ENCODE measurements around the gene RFXAP.

DNA sequence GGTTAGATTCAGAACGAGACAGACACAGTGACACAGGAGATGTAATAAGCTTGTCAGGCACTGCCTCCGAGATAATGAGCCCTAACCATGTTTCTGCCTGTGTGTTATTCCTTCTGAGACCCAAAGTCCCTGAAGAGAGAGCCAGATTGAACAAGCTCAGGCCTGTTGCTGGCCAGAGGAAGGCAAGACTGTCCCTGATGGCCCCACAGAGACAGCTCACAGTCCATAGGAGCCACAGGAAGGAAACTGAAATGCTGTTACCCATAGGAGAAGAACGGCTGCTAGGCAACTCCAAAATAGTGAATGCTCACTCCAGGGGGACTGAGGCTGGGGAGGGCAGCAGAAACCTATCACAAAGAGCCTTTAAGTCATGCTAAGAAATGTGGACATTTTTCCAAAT, 31.8 kb upstream of the RFXAP start:
- TF ChIP-seq, protein P1, sequence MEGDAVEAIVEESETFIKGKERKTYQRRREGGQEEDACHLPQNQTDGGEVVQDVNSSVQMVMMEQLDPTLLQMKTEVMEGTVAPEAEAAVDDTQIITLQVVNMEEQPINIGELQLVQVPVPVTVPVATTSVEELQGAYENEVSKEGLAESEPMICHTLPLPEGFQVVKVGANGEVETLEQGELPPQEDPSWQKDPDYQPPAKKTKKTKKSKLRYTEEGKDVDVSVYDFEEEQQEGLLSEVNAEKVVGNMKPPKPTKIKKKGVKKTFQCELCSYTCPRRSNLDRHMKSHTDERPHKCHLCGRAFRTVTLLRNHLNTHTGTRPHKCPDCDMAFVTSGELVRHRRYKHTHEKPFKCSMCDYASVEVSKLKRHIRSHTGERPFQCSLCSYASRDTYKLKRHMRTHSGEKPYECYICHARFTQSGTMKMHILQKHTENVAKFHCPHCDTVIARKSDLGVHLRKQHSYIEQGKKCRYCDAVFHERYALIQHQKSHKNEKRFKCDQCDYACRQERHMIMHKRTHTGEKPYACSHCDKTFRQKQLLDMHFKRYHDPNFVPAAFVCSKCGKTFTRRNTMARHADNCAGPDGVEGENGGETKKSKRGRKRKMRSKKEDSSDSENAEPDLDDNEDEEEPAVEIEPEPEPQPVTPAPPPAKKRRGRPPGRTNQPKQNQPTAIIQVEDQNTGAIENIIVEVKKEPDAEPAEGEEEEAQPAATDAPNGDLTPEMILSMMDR (IDR thresholded peaks at IDR 0.05) = no peak
- TF ChIP-seq POLR2A (IDR thresholded peaks at IDR 0.05) = no peak

Measured in lower leg skin (tissue), 3 donors.